Memory B cell (primary cell): ENCODE results near the gene TRUB1.
"Not testable (repeated sequence)": the region's sequence is repeated elsewhere in the genome, so short reads cannot be mapped to it uniquely, and the experiment has no call there.

Experiments
- ATAC-seq: fragments of 150-1000 bp; cut with Tn5 transposase; 2 replicates; pipeline ENCODE4 v1.10.0; 2021; ENCODE audit warnings: low read depth, mild to moderate bottlenecking, moderate library complexity
- DNase-seq, 2 donors: peaks; one replicate each; pipeline ENCODE4 v3.0.0; 2022; ENCODE audit warnings: low spot score in 2 of 2
- H3K27ac Mint-ChIP-seq: one replicate; pipeline ENCODE4 v1.8.0; 2022; ENCODE audit warnings: mild to moderate bottlenecking, moderate library complexity, mixed read lengths
- H3K27me3 Mint-ChIP-seq: one replicate; pipeline ENCODE4 v1.8.0; 2022; ENCODE audit warnings: mixed read lengths
- H3K36me3 Mint-ChIP-seq: one replicate; pipeline ENCODE4 v1.8.0; 2022; ENCODE audit warnings: mild to moderate bottlenecking, mixed read lengths
- H3K4me1 Mint-ChIP-seq: one replicate; pipeline ENCODE4 v1.8.0; 2022; ENCODE audit warnings: mixed read lengths
- H3K4me3 Mint-ChIP-seq: one replicate; pipeline ENCODE4 v1.8.0; 2022; ENCODE audit warnings: mild to moderate bottlenecking, moderate library complexity, mixed read lengths
- H3K9me3 Mint-ChIP-seq: one replicate; pipeline ENCODE4 v1.8.0; 2022; ENCODE audit warnings: mixed read lengths

Gene TRUB1

GRCh38 chr10:114933588-114933987 lies 4.4 kb upstream of the TRUB1 start:
- Mint-ChIP-seq H3K36me3 (peaks cover 3% of the 10 kb centered on the region), H3K27me3 (peaks cover 4% of the 10 kb centered on the region), H3K9me3 (peaks cover 2% of the 10 kb centered on the region), H3K27ac (no peak overlapping the region), H3K4me3 (no peak overlapping the region), H3K4me1 (peaks cover 3% of the 10 kb centered on the region)
- DNase-seq: no peak
- no peak for ATAC-seq

GRCh38 chr10:114933995-114934394 lies 4.0 kb upstream of the TRUB1 start:
- H3K36me3 Mint-ChIP-seq, ATAC-seq, H3K4me1 Mint-ChIP-seq, H3K27ac Mint-ChIP-seq, H3K9me3 Mint-ChIP-seq, H3K4me3 Mint-ChIP-seq, H3K27me3 Mint-ChIP-seq, DNase-seq: not testable (repeated sequence)

GRCh38 chr10:114938856-114939193 lies 830 bp downstream of the TRUB1 start:
- no peak for ATAC-seq
- Mint-ChIP-seq H3K27me3 (no peaks in the 10 kb centered on the region), H3K9me3 (no peaks in the 10 kb centered on the region), H3K36me3 (peaks cover 5% of the 10 kb centered on the region), H3K4me1 (peaks cover 13% of the 10 kb centered on the region), H3K4me3 (peak overlapping the region; percentile 95), H3K27ac (peak overlapping the region; percentile 91)
- no peak for DNase-seq

- Mint-ChIP-seq H3K27ac (no peak overlapping the region), H3K27me3 (no peaks in the 10 kb centered on the region)
- no peak for DNase-seq
Observed at GRCh38 chr10:114940735-114941134, 2.7 kb downstream of the TRUB1 start.

GRCh38 chr10:114943000-114943399 lies 5.0 kb downstream of the TRUB1 start:
- Mint-ChIP-seq H3K27ac (no peak overlapping the region), H3K4me3 (no peak overlapping the region), H3K4me1 (peaks cover 13% of the 10 kb centered on the region), H3K36me3 (peaks cover 13% of the 10 kb centered on the region), H3K9me3 (no peaks in the 10 kb centered on the region), H3K27me3 (no peaks in the 10 kb centered on the region)
- DNase-seq (no peak), ATAC-seq (no peak)

More at GRCh38 chr10:114940735-114941134, 2.7 kb downstream of the TRUB1 start:
- H3K36me3 Mint-ChIP-seq: peaks cover 12% of the 10 kb centered on the region
- H3K4me3 Mint-ChIP-seq: peak overlapping the region; percentile 40
- peaks cover 13% of the 10 kb centered on the region for H3K4me1 Mint-ChIP-seq
- no peak for ATAC-seq
- H3K9me3 Mint-ChIP-seq: no peaks in the 10 kb centered on the region

GRCh38 chr10:114953047-114953446 lies 15.1 kb downstream of the TRUB1 start:
- Mint-ChIP-seq H3K27me3 (no peaks in the 10 kb centered on the region), H3K9me3 (no peaks in the 10 kb centered on the region), H3K36me3 (peaks cover 24% of the 10 kb centered on the region), H3K27ac (no peak overlapping the region), H3K4me3 (no peak overlapping the region), H3K4me1 (peaks cover 5% of the 10 kb centered on the region)
- DNase-seq: no peak
- no peak for ATAC-seq

GRCh38 chr10:114955984-114956383 lies 18.0 kb downstream of the TRUB1 start:
- H3K9me3 Mint-ChIP-seq: no peaks in the 10 kb centered on the region
- no peak for DNase-seq
- H3K27ac Mint-ChIP-seq: no peak overlapping the region
- H3K4me3 Mint-ChIP-seq: no peak overlapping the region
- no peak for ATAC-seq
- H3K27me3 Mint-ChIP-seq: no peaks in the 10 kb centered on the region
- peaks cover 5% of the 10 kb centered on the region for H3K4me1 Mint-ChIP-seq
- H3K36me3 Mint-ChIP-seq: peaks cover 21% of the 10 kb centered on the region

- no peak for ATAC-seq
- Mint-ChIP-seq H3K4me1 (peaks cover 5% of the 10 kb centered on the region), H3K9me3 (no peaks in the 10 kb centered on the region), H3K36me3 (peaks cover 26% of the 10 kb centered on the region), H3K4me3 (no peak overlapping the region), H3K27ac (no peak overlapping the region), H3K27me3 (no peaks in the 10 kb centered on the region)
- DNase-seq: no peak
Observed at GRCh38 chr10:114956466-114956865, 18.5 kb downstream of the TRUB1 start.

- H3K4me1 Mint-ChIP-seq: peaks cover 5% of the 10 kb centered on the region
- ATAC-seq (no peak), DNase-seq (no peak)
Observed at GRCh38 chr10:114957122-114957521, 19.1 kb downstream of the TRUB1 start.

GRCh38 chr10:114957673-114958072 lies 19.7 kb downstream of the TRUB1 start:
- no peak for ATAC-seq
- Mint-ChIP-seq H3K27ac (no peak overlapping the region), H3K27me3 (no peaks in the 10 kb centered on the region), H3K4me3 (no peak overlapping the region), H3K4me1 (peaks cover 5% of the 10 kb centered on the region), H3K9me3 (no peaks in the 10 kb centered on the region), H3K36me3 (peaks cover 29% of the 10 kb centered on the region)
- DNase-seq: no peak

More at GRCh38 chr10:114957122-114957521, 19.1 kb downstream of the TRUB1 start:
- H3K4me3 Mint-ChIP-seq: no peak overlapping the region
- no peaks in the 10 kb centered on the region for H3K9me3 Mint-ChIP-seq
- no peak overlapping the region for H3K27ac Mint-ChIP-seq
- peaks cover 27% of the 10 kb centered on the region for H3K36me3 Mint-ChIP-seq
- no peaks in the 10 kb centered on the region for H3K27me3 Mint-ChIP-seq

- Mint-ChIP-seq H3K36me3 (peaks cover 32% of the 10 kb centered on the region), H3K27ac (no peak overlapping the region), H3K27me3 (no peaks in the 10 kb centered on the region), H3K4me3 (no peak overlapping the region), H3K9me3 (no peaks in the 10 kb centered on the region), H3K4me1 (peaks cover 12% of the 10 kb centered on the region)
- ATAC-seq (no peak), DNase-seq (no peak)
Observed at GRCh38 chr10:114962441-114962840, 24.4 kb downstream of the TRUB1 start.

- H3K4me1 Mint-ChIP-seq: peaks cover 16% of the 10 kb centered on the region
- peaks cover 34% of the 10 kb centered on the region for H3K36me3 Mint-ChIP-seq
- no peak for DNase-seq
- H3K27me3 Mint-ChIP-seq: no peaks in the 10 kb centered on the region
- H3K27ac Mint-ChIP-seq: peak overlapping the region; percentile 1
- H3K4me3 Mint-ChIP-seq: no peak overlapping the region
- ATAC-seq: no peak
- H3K9me3 Mint-ChIP-seq: no peaks in the 10 kb centered on the region
Observed at GRCh38 chr10:114963908-114964307, 25.9 kb downstream of the TRUB1 start.

- DNase-seq (no peak), ATAC-seq (no peak)
- peaks cover 12% of the 10 kb centered on the region for H3K4me1 Mint-ChIP-seq
- no peaks in the 10 kb centered on the region for H3K9me3 Mint-ChIP-seq
- H3K4me3 Mint-ChIP-seq: no peak overlapping the region
- peaks cover 25% of the 10 kb centered on the region for H3K36me3 Mint-ChIP-seq
- no peaks in the 10 kb centered on the region for H3K27me3 Mint-ChIP-seq
- peak overlapping the region; percentile 81 for H3K27ac Mint-ChIP-seq
Observed at GRCh38 chr10:114967071-114967470, 29.1 kb downstream of the TRUB1 start.

- no peak for DNase-seq
- no peak overlapping the region for H3K27ac Mint-ChIP-seq
- no peak for ATAC-seq
- no peaks in the 10 kb centered on the region for H3K27me3 Mint-ChIP-seq
- H3K4me3 Mint-ChIP-seq: no peak overlapping the region
- no peaks in the 10 kb centered on the region for H3K9me3 Mint-ChIP-seq
- H3K36me3 Mint-ChIP-seq: peaks cover 17% of the 10 kb centered on the region
- H3K4me1 Mint-ChIP-seq: peaks cover 7% of the 10 kb centered on the region
Observed at GRCh38 chr10:114970515-114970914, 32.5 kb downstream of the TRUB1 start.

GRCh38 chr10:114973306-114973705 lies 35.3 kb downstream of the TRUB1 start:
- no peak for DNase-seq
- H3K36me3 Mint-ChIP-seq: peaks cover 11% of the 10 kb centered on the region
- ATAC-seq: no peak
- no peaks in the 10 kb centered on the region for H3K9me3 Mint-ChIP-seq
- no peak overlapping the region for H3K27ac Mint-ChIP-seq
- no peak overlapping the region for H3K4me3 Mint-ChIP-seq
- H3K4me1 Mint-ChIP-seq: no peaks in the 10 kb centered on the region
- no peaks in the 10 kb centered on the region for H3K27me3 Mint-ChIP-seq
